ENCODE results near the gene SERPINA6.

DNA sequence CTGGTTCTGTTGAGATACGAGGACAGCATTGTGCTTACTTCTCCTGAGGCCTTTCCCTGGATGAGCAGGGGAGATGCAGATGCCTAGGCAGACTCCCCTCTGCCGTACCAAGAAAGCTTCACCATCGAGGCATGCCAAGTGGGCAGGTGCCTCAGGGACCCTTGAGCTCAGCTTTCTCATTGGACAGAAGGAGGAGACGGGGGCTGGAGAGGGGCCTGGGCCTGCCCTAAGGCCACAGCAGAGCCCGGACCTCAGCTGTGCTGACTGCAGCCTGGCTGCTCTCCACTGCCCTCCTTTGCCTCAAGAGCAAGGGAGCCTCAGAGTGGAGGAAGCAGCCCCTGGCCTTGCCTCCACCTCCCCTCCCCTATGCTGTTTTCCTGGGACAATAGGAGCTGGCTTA is 41.8 kb upstream of the SERPINA6 start:
- TF ChIP-seq, protein P1, sequence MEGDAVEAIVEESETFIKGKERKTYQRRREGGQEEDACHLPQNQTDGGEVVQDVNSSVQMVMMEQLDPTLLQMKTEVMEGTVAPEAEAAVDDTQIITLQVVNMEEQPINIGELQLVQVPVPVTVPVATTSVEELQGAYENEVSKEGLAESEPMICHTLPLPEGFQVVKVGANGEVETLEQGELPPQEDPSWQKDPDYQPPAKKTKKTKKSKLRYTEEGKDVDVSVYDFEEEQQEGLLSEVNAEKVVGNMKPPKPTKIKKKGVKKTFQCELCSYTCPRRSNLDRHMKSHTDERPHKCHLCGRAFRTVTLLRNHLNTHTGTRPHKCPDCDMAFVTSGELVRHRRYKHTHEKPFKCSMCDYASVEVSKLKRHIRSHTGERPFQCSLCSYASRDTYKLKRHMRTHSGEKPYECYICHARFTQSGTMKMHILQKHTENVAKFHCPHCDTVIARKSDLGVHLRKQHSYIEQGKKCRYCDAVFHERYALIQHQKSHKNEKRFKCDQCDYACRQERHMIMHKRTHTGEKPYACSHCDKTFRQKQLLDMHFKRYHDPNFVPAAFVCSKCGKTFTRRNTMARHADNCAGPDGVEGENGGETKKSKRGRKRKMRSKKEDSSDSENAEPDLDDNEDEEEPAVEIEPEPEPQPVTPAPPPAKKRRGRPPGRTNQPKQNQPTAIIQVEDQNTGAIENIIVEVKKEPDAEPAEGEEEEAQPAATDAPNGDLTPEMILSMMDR (IDR thresholded peaks at IDR 0.05), result no peak
- TF ChIP-seq POLR2A (IDR thresholded peaks at IDR 0.05) (no peak), POLR2AphosphoS5 (IDR thresholded peaks at IDR 0.05) (no peak)

Measured in stomach (tissue), 4 donors.